ENCODE results near the gene PCNX4.
"Not testable (repeated sequence)": the region's sequence is repeated elsewhere in the genome, so short reads cannot be mapped to it uniquely, and the experiment has no call there.

DNA sequence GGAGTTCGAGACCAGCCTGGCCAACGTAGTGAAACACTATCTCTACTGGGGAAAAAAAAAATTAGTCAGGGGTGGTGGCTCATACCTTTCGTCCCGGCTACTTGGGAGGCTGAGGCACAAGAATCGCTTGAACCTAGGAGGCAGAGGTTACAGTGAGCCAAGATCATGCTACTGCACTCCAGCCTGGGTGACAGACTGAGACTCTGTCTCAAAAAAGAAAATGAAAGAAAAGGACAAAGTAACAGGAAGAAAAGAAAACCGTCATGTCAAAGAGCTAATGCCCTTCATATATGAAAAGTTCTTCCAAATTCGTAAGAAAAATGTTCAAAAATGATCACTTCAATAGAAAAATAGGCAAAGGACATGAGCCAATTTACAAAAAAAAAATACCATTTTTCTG lies 8.1 kb downstream of the PCNX4 start:
- TF ChIP-seq, protein P1, sequence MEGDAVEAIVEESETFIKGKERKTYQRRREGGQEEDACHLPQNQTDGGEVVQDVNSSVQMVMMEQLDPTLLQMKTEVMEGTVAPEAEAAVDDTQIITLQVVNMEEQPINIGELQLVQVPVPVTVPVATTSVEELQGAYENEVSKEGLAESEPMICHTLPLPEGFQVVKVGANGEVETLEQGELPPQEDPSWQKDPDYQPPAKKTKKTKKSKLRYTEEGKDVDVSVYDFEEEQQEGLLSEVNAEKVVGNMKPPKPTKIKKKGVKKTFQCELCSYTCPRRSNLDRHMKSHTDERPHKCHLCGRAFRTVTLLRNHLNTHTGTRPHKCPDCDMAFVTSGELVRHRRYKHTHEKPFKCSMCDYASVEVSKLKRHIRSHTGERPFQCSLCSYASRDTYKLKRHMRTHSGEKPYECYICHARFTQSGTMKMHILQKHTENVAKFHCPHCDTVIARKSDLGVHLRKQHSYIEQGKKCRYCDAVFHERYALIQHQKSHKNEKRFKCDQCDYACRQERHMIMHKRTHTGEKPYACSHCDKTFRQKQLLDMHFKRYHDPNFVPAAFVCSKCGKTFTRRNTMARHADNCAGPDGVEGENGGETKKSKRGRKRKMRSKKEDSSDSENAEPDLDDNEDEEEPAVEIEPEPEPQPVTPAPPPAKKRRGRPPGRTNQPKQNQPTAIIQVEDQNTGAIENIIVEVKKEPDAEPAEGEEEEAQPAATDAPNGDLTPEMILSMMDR (IDR thresholded peaks at IDR 0.05 in 4 of 5, conservative IDR thresholded peaks at IDR 0.05 in 1 of 5): not testable (repeated sequence)
- not testable (repeated sequence) for TF ChIP-seq POLR2A (IDR thresholded peaks at IDR 0.05)
